ENCODE results near the gene MLN. TPM values are rescaled to one million over a fixed set of nuclear protein-coding genes. Genes with fewer than 3 reads are reported as not detected.

The MLN gene
- total and polyA plus RNA-seq, 8 donors: 0.28 TPM; not detected in 7

DNA sequence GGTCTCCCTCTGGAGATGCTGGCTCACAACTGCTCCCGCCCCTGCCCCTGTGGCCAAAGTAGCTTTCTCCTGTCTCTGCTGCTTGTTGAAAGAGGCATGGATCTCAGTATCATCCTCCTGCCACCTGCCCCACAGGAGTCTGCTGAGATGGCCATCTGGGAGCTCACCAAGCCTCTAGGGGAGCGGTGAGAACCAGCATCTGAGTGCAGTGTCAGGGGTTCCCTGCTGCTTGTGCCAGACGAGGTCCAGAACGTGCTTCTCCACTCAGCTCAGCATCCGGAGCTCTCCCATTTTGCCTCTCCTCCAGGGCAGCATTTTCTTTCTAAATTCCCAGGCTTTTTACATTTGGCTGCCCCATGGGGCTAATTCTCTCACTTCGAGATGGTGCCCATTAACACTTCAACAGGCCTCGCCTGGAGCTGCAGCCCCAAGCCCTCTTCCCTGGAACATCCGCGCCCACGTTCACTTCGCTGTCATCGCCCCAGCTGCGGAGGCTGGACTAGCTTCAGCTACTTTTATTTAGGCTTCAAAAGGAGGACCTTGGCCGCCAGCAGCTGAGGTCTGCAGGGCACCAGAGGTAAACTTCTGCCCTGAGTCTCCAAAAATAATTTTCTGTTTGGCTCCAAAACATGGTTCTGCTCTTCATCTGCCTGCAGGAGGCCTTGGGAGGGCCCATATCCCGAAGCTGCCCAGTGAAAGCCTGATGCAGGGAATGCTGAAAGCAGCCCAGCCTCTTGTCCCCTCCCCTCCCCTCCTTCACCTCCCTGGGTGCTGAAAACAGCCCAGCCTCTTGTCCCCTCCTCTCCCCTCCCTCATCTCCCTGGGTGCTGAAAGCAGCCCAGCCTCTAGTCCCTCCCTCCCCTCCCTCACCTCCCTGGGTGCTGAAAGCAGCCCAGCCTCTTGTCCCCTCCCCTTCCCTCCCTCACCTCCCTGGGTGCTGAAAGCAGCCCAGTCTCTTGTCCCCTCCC lies 25.2 kb upstream of the MLN start:
- DNase-seq (no peak), ATAC-seq (no peak)
- Histone ChIP-seq H3K9me3 (no peaks in the 10 kb centered on the region), H3K36me3 (no peaks in the 10 kb centered on the region), H3K4me3 (no peak overlapping the region), H3K27me3 (peaks cover 3 to 25% of the 10 kb centered on the region in 2 donors), H3K4me1 (peaks cover 0 to 5% of the 10 kb centered on the region in 2 donors), H3K27ac (no peak overlapping the region)
- TF ChIP-seq CTCF (IDR thresholded peaks at IDR 0.05): no peak
- intact Hi-C loops (cut with DNase I): no loop called here

GRCh38 chr6:33828452-33828763 lies 24.6 kb upstream of the MLN start:
- Histone ChIP-seq H3K36me3 (no peaks in the 10 kb centered on the region), H3K27me3 (peaks cover 3 to 25% of the 10 kb centered on the region in 2 donors), H3K4me3 (no peak overlapping the region), H3K9me3 (no peaks in the 10 kb centered on the region), H3K27ac (no peak overlapping the region), H3K4me1 (peaks cover 0 to 5% of the 10 kb centered on the region in 2 donors)
- ATAC-seq: no peak
- no peak for DNase-seq
- TF ChIP-seq CTCF (IDR thresholded peaks at IDR 0.05): no peak
- intact Hi-C loops (cut with DNase I): no loop called here

DNA sequence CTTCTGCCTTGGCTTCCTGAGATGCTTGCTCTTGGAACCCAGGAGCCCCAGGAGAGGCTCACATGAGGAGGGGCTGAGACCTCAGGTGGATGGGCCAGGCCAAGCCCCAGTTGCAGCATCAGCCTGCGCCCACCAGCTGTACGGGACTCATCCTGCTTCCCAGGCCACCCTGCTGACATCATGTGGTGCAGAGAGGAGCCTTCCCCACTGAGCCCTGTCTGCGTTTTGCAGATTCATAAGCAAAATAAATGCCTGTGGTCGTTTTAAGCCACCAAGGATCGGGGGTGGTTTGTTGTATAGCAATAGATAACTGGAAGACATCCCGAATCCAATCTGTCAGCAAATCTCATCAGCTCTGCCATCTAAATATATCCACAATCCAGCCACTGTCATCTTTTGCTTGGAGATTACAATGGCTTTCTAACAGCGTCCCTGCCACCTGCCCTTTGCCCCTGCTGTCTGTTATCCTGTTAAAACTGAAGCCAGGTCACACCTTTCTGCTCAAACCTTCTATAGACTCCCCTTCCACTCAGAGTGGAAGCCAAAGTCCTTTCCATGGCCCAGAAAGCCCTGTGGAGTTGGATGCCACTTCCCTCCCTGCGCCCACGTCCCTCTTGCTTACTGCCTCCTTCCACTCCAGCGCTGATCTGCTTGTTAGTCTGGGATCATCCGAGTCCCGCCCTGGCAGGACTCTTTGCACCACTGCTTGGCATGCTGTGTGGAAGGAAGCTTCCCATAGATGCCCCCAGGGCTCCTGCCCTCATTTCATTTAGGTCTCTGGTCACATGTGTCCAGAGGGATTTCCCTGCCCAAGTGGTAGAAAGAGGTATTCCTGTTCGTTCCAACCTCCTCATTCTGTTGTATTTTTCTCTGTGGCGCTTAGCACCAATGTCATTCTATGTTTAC lies 24.0 kb upstream of the MLN start:
- ATAC-seq (no peak), DNase-seq (no peak)
- H3K4me1 ChIP-seq: peaks cover 0 to 5% of the 10 kb centered on the region in 2 donors
- peaks cover 3 to 25% of the 10 kb centered on the region in 2 donors for H3K27me3 ChIP-seq
- no peak for TF ChIP-seq CTCF (IDR thresholded peaks at IDR 0.05)
- H3K4me3 ChIP-seq: no peak overlapping the region
- H3K27ac ChIP-seq: no peak overlapping the region
- H3K36me3 ChIP-seq: no peaks in the 10 kb centered on the region
- intact Hi-C loops (cut with DNase I): no loop called here
- H3K9me3 ChIP-seq: no peaks in the 10 kb centered on the region

GRCh38 chr6:33826537-33826936 lies 22.7 kb upstream of the MLN start:
- intact Hi-C loops (cut with DNase I): no loop called here
- Histone ChIP-seq H3K27me3 (peaks cover 3 to 24% of the 10 kb centered on the region in 2 donors), H3K4me1 (peaks cover 0 to 5% of the 10 kb centered on the region in 2 donors), H3K27ac (no peak overlapping the region), H3K9me3 (no peaks in the 10 kb centered on the region), H3K36me3 (no peaks in the 10 kb centered on the region), H3K4me3 (no peak overlapping the region)
- ATAC-seq (no peak), DNase-seq (no peak)
- no peak for TF ChIP-seq CTCF (IDR thresholded peaks at IDR 0.05)

All from left lung (tissue), 10 donors.